Posterior vena cava (tissue), 2 donors: ENCODE measurements around the gene CNKSR1. TPM values are rescaled to one million over a fixed set of nuclear protein-coding genes. Genes with fewer than 3 reads are reported as not detected.
"Not testable (repeated sequence)": the region's sequence is repeated elsewhere in the genome, so short reads cannot be mapped to it uniquely, and the experiment has no call there.

Experiments used
- DNase-seq: peaks from one replicate; pipeline ENCODE4 v3.0.0-alpha.2; 2020; ENCODE audit warnings: low spot score
- intact Hi-C, 2 donors: fragments of 100-400 bp; cut with DNase I; formaldehyde crosslinking; loops; one replicate each; pipeline versions ENCODE4 v1.14.1 to v1.14.2; 2022 to 2023
- total RNA-seq, 2 donors: library from RNA; stranded (reverse); fragmentation: NEBNext Ultra II Directional; extraction: Animal tissue kit (Norgen Biotek cat#: 25700); gene quantifications; one replicate each; pipeline ENCODE4 v1.2.1, GENCODE V29; 2021
- donor health status: DM: yes; HTN: yes; CAD: no.
- donor health status: DM: yes; HTN: yes; CAD: no.

Gene CNKSR1
- total RNA-seq, 2 donors from 2014 or later: 0.32 to 2.4 TPM

GRCh38 chr1:26210147-26210870 lies 33.0 kb downstream of the CNKSR1 start:
- no peak for DNase-seq
- intact Hi-C loops: no loop called here

DNA sequence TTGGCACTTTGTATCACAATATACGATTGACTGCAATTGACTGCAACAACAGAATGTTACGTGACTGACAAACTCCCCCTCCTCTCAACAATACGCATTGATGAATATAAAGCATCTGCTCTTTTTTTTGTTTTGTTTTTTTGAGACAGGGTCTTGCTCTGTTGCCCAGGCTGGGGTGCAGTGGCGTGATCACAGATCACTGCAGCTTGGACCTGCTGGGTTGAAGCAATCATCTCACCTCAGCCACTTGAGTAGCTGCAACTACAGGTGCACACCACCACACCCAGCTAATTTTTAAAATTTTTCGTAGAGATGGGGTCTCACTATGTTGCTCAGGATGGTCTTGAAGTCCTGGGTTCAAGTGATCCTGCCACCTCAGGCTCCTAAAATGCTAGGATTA lies 35.4 kb downstream of the CNKSR1 start:
- intact Hi-C loops: no loop called here
- peak; percentile 22 for DNase-seq

GRCh38 chr1:26213335-26213905 lies 36.1 kb downstream of the CNKSR1 start:
- intact Hi-C loops: no loop called here
- DNase-seq: peak; percentile 10

DNA sequence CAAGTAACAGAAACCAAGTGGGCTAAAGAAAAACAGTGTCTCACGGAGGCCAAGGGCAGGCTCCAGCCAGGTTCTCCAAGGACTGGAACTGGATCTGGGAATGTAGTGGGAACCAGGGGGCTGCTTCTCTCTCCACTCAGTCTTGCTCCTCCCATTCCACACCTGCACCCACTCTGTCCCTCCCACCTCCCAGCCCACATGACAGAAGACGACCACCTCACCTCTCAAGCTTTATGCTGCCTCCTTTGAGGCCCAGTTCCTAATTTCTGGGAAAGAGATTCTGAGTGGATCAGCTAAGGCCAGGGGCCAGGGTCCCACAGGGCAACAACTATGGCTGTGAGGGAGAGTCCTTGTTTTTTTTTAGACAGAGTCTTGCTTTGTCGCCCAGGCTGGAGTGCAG lies 38.0 kb downstream of the CNKSR1 start:
- intact Hi-C loops: no loop called here
- DNase-seq: peak; percentile 15

GRCh38 chr1:26218906-26219494 lies 41.7 kb downstream of the CNKSR1 start:
- intact Hi-C loops: no loop called here
- peak; percentile 49 for DNase-seq

DNA sequence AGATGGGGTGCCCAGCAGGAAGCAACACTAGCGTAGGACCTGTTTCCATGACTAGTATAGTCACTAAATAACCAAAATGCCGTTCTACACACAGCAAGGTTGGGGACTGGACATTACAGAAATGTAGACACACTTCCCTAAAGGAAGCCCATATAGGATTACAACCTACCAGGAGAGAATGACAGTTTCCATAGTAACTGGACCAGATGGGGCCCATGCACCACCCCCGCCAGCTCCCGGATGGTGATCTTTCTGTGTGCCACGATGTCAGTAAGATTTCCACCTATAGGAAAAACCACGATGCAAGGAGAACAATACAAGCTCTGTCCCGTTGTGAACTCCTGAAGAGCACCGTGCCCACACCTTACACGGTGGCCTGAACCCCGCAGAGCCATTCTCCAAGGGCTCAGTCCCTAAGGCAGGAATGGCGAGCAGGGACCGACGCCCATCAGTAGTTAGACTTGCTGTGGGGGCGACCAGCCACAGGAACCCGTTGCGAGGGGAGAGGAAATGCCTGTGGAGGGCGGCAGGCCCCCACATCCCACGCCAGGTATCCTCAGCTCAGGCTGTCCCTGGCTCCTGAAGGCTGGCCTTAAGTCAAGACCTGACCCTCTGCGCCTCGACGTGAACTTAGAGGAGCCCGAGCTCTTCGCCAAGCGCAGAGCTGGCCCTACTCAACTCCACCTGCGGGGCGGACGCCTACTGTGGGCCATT lies 43.1 kb downstream of the CNKSR1 start:
- intact Hi-C loops: no loop called here
- peak; percentile 65 for DNase-seq

GRCh38 chr1:26221094-26221493 lies 43.8 kb downstream of the CNKSR1 start:
- intact Hi-C loops: no loop called here
- DNase-seq: peak; percentile 10

DNA sequence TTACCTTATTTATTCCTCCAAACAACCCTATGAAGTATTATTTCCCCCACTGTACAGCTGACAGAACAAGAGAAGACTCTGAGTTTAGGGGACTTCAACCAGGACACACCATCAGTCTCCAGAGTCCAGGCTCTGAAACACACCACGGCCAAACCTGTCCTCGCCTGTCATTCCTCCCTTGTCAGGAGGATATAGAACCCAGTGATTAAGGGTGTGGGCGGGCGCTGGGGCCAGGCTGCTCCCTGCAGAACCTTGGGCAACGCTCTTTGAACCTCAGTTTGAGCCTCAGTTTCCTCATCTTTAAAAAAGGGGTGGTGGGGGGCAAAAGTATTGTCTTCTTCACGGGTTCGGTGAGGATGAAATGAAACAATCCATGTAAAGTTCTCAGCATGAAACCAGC lies 47.3 kb downstream of the CNKSR1 start:
- intact Hi-C loops: no loop called here
- peak; percentile 52 for DNase-seq

DNA sequence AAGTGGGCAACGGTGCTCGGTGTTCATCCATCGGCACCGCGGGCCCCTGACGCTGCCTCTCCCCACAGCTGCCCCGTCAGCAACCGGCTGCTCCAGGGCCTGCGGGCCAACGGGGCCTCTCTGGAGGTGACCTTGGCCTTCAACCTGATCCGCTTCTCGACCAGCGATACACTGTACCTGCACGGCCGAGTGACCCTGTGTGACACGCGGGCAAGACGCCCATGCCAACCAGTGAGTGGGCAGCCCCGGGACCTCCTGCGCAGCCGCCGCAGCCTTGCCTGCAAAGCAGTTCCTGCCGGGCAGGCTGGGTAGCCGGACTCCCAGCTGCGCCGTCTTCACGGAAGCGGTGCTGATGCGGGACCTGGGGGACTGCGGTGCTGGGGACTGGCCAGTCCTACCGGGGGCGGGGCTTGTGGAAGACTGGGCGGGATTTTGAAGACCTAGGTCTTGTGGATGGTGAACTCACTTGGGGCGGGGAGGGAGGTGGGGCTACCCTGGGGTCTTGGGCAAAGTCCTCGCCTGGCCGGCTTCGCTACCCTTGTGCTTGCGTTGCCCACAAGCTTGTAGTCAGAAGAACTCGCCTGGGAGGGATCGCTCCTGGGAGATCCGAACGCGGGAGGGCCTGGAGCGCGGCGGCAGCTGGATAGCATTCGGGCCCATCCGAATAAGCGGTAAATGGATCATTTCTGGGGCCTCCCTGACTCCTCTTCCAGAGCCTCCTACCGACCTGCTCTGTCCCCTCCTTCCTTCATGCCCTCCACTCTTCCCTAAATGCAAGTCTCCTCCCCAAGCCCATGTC lies 47.9 kb downstream of the CNKSR1 start:
- intact Hi-C loops: no loop called here
- DNase-seq: peak; percentile 87

DNA sequence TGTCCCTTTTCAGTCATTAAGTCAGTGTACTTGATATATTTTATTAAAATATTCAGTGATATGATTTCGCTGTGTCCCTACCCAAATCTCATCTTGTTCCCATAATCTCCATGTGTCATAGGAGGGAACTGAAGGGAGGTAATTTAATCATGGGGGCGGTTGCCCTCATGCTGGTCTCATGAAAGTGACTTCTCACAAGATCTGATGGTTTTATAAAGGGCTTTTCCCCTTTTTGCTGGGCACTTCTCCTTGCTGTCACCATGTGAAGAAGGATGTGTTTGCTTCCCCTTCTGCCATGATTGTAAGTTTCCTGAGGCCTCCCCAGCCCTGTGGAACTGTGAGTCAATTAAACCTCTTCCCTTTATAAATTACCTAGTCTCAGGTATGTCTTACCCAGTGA lies 53.4 kb downstream of the CNKSR1 start:
- intact Hi-C loops, DNase-seq: not testable (repeated sequence)

DNA sequence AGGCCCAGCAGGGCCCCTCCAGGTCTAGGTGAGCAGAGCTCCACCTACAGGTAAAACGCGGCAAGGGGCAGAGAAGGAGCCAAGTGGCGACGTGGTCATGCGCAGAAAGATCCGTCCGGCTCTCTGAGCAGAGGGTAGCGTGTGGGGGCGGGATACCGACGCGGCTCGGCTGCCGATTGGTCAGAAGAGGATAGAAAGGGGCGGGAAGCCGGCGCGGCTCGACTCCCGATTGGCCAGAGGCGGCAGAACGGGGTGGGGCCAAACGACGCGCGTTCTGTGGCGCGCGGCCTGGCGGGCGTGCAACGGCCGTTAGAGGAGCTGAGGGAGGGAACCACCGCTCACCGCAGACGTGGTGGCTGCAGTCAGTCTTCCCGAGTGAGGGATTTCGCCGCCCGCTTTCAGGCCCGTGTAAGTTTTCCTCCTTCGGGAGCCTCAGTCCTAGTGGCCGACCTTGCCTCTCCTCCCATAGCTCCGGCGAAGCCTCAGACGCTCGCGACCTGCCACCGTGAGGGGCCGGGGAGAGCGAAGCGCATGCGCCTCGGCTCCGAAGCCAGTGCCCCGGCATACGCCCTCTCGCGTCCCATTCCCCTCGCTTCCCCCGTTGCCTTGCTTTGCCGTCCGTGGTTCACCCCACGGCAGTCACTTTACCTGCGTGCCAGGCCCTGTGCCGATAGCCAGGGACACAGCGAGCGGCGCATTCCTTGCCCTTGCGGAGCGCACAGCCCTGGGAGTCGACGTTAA lies 56.8 kb downstream of the CNKSR1 start, which contains the start of gene CEP85:
Gene CEP85, plus strand, starts transcription at position 298 of the 741 bp plus-strand sequence. CDS start 5,584 bp downstream, outside the sequence.
- intact Hi-C loops: no loop called here
- DNase-seq: peak; percentile 99

DNA sequence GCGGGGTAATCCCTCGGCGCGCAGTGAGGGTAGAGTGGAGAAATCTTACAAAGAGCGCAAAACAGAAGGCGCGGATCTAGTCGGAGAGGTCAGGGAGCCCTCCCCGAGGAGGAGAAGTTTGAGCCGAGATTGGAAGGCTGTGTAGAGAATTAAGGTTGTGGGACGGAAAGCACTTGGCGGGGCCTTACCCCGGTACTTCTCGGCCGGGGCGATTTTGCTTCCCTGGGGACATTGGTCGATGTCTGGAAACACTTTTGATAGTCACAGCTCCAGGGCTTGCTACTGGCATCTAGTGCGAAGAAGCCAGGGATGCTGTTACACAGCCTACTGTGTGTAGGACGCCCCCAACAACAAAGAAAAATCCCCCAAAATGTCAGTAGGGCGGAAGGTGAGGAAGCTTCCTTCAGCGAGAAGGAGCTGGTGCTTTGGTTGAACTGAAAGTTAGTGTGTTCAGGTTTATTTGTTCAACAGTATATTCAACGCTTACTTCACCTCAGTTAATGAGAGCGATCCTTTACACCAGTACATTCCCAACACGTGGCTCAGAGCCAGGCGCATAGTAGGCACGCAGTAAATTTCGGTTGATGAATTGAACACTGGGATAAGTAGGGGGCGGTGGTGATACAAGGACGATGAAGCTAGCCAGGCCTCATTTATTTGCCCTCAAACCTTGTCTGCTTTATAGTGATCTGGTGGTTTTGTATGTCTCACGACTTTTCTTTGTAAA lies 57.5 kb downstream of the CNKSR1 start:
- DNase-seq: no peak
- intact Hi-C loops: no loop called here

- no peak for DNase-seq
- intact Hi-C loops: no loop called here
These were observed 60.1 kb downstream of the CNKSR1 start for GRCh38 chr1:26237230-26237966.
